ENCODE measurements around the gene LLGL1. TPM values are rescaled to one million over a fixed set of nuclear protein-coding genes. Genes with fewer than 3 reads are reported as not detected.

The LLGL1 gene
- total RNA-seq, 2 donors from 2014 or later, result 6.6 to 11.4 TPM

DNA sequence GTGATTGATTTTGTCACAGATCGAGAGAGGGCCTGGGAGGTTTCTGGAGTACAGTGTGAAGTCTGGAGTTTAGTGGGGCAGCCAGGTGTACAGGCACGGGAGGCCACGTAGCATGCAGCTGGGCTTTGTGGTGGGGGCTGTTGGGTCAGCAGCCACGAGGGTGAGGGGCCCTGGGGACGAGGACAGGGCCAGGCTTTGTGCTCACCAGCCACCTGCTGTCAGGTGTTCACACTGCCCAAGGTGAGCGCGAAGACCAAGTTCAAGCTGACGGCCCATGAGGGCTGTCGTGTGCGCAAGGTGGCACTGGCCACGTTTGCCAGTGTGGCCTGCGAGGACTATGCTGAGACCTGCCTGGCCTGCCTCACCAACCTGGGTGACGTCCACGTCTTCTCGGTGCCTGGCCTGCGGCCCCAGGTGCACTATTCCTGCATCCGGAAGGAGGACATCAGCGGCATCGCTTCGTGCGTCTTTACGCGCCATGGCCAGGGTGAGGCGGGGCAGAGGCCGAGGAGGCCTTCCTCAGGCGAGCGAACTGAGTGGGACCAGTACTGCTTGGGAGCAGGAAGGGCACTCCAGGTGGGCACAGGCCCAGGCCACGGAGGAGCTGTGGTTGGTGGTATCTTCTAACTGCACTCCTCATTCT lies 15.9 kb downstream of the LLGL1 start:
- Histone ChIP-seq H3K27ac (no peak overlapping the region), H3K4me1 (no peaks in the 10 kb centered on the region), H3K36me3 (replicated peaks in 1 of 2; ENCODE audit: insufficient read depth in 1 of 2, low read depth in 2 of 2) (peaks cover 0 to 15% of the 10 kb centered on the region in 2 donors), H3K27me3 (no peaks in the 10 kb centered on the region), H3K4me3 (no peak overlapping the region), H3K9me3 (no peaks in the 10 kb centered on the region)
- DNase-seq, result no peak
- TF ChIP-seq POLR2A (IDR thresholded peaks at IDR 0.05), result no peak
- TF ChIP-seq, protein P1, sequence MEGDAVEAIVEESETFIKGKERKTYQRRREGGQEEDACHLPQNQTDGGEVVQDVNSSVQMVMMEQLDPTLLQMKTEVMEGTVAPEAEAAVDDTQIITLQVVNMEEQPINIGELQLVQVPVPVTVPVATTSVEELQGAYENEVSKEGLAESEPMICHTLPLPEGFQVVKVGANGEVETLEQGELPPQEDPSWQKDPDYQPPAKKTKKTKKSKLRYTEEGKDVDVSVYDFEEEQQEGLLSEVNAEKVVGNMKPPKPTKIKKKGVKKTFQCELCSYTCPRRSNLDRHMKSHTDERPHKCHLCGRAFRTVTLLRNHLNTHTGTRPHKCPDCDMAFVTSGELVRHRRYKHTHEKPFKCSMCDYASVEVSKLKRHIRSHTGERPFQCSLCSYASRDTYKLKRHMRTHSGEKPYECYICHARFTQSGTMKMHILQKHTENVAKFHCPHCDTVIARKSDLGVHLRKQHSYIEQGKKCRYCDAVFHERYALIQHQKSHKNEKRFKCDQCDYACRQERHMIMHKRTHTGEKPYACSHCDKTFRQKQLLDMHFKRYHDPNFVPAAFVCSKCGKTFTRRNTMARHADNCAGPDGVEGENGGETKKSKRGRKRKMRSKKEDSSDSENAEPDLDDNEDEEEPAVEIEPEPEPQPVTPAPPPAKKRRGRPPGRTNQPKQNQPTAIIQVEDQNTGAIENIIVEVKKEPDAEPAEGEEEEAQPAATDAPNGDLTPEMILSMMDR (IDR thresholded peaks at IDR 0.05), result no peak
- ATAC-seq, result no peak
- intact Hi-C loops (cut with DNase I), result no loop called here
- WGBS, 2 donors, result 73 to 81% methylated on average over 11 to 26 of the region's 28 CpGs

DNA sequence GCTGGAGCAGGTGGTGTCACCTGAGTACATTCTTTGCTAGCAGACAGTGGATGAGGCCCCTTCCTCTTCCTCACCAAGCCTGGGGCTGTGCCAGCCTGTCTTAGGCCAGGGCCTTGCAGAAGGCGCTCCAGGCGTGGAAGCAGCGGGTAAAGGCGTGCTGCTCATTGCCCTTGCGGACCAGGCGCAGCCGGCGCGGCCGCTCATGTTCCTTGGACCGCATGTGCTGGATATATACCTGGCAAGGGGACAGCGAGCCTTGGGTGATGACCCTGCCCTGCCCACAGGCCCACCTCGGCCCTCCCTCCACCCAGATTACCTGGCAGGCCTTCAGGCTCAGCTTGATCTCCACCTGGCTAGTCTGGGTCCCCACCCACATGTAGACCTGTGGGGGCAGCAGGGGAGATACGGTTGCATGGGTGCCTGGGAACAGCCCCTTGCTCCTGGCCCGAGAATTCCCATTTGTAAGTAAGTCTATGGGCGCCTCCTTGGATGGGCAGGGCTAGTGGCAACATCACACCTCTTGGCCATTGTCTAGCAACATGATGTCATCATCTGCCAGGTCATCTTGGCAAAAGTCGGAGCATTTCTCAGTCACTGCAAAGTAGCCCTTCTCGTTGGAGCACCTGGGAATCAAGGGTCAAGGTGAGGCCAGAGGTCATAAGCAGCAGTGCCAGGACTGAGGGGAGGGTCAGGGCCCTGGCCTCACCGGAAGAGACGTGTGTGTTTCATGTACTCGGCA lies 19.8 kb downstream of the LLGL1 start:
- peaks cover under 1% of the 10 kb centered on the region for H3K4me1 ChIP-seq
- DNase-seq, result no peak
- TF ChIP-seq, protein P1 (IDR thresholded peaks at IDR 0.05), result no peak
- H3K27me3 ChIP-seq, result no peaks in the 10 kb centered on the region
- intact Hi-C loops (cut with DNase I), result no loop called here
- no peak overlapping the region for H3K27ac ChIP-seq
- H3K36me3 ChIP-seq (replicated peaks in 1 of 2; ENCODE audit: insufficient read depth in 1 of 2, low read depth in 2 of 2), result peaks cover 0 to 18% of the 10 kb centered on the region in 2 donors
- no peak overlapping the region for H3K4me3 ChIP-seq
- H3K9me3 ChIP-seq, result no peaks in the 10 kb centered on the region
- WGBS, 2 donors, result 86% methylated on average over 17 to 20 of the region's 21 CpGs
- no peak for ATAC-seq

DNA sequence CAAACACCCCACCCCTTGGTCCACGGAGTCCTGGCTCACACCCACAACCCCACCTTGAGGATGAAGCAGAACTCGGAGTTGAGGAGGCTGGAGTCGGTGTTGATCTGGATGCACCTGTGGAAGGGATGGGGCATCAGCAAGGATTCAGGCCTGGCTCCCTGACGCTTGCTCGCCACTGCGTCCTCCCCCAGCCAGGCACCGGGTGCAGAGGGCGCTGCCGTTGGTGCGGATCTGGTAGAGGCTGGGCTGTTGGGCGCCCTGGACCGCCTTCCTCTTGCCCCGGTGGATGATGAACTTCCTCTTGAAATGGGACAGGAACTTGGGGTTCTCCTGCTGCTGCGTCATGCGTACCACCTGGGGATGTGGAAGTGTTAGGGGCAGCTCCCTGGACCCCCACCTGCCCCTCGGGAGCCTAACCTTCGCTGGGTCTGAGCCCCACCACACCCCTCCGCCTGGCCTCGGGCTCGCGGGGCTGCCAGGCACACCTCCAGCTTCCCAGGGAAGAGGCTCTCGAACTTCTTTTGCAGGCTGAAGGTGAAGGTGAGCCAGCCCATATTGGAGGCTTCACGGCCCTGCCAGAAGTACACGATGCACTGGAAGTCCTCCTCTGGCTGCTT lies 20.8 kb downstream of the LLGL1 start:
- Histone ChIP-seq H3K9me3 (no peaks in the 10 kb centered on the region), H3K4me1 (peaks cover 11% of the 10 kb centered on the region), H3K4me3 (no peak overlapping the region), H3K36me3 (replicated peaks in 1 of 2; ENCODE audit: insufficient read depth in 1 of 2, low read depth in 2 of 2) (peaks cover 0 to 21% of the 10 kb centered on the region in 2 donors), H3K27me3 (no peaks in the 10 kb centered on the region), H3K27ac (no peak overlapping the region)
- intact Hi-C loops (cut with DNase I), result no loop called here
- ATAC-seq (no peak), DNase-seq (no peak)
- TF ChIP-seq, protein P1 (IDR thresholded peaks at IDR 0.05), result no peak
- no peak for TF ChIP-seq POLR2A (IDR thresholded peaks at IDR 0.05)
- 92 to 95% methylated on average over 5 to 24 of the region's 24 CpGs for WGBS, 2 donors

DNA sequence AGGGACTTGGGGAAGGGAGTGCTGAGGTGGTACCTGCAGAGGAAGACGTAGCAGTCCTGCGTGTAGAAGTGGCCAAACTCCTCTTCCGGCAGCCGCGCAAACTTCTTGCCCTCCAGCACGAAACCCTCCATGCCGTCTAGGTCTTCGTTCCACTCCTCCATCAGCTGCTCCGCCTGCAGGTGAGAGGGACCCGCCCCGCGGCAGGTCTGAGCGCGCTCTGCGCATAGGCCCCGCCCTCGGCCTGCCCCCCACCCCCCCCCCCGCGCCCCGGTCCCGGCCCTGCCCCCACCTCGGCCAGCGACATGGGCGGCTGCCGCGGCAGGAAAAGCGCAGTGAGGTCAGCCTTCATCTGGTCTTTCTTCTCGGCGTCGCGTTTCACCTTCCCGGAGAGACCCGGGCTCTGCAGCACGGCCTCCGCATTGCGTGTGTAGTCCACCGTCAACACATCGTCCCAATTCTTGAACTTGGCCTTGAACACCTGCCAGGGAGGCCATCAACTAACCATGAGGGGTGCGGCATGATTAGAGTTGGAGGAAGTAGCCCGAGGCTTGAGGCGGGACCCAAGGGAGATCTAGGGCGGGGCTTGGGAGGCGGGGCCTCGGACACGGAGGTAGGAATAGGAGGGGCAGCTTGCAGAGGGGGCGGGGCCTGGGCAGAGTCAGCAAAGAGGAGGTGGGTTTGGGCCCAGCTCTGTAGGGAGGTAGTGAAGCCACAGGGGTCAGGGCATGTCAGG lies 21.6 kb downstream of the LLGL1 start:
- TF ChIP-seq, protein P1 (IDR thresholded peaks at IDR 0.05), result no peak
- no peak for TF ChIP-seq POLR2A (IDR thresholded peaks at IDR 0.05)
- Histone ChIP-seq H3K4me3 (no peak overlapping the region), H3K9me3 (no peaks in the 10 kb centered on the region), H3K27ac (peak overlapping the region; percentile 3 to 69 (median 35)), H3K4me1 (peaks cover 12% of the 10 kb centered on the region), H3K27me3 (no peaks in the 10 kb centered on the region), H3K36me3 (replicated peaks in 1 of 2; ENCODE audit: insufficient read depth in 1 of 2, low read depth in 2 of 2) (peaks cover 0 to 25% of the 10 kb centered on the region in 2 donors)
- peak; percentile 65 for ATAC-seq
- DNase-seq, result peak; percentile 61 to 82 (median 76)
- WGBS, 2 donors, result 49 to 65% methylated on average over 38 to 46 of the region's 46 CpGs
- intact Hi-C loops (cut with DNase I), result no loop called here

Measured in body of pancreas (tissue), 4 donors.